GM19468 (cell line): ENCODE measurements around the gene SRRT.
"Not testable (repeated sequence)": the region's sequence is repeated elsewhere in the genome, so short reads cannot be mapped to it uniquely, and the experiment has no call there.

Experiments used
- ATAC-seq: cut with Tn5 transposase; IDR thresholded peaks from one replicate; pipeline ENCODE4 v1.9.1; 2021; ENCODE audit warnings: mild to moderate bottlenecking, moderate library complexity, moderate number of reproducible peaks; ENCODE audit not compliant: unreplicated experiment; ENCODE audit errors: extremely low read depth

Gene SRRT

GRCh38 chr7:100923616-100924015 lies 48.7 kb downstream of the SRRT start:
- ATAC-seq, result not testable (repeated sequence)

DNA sequence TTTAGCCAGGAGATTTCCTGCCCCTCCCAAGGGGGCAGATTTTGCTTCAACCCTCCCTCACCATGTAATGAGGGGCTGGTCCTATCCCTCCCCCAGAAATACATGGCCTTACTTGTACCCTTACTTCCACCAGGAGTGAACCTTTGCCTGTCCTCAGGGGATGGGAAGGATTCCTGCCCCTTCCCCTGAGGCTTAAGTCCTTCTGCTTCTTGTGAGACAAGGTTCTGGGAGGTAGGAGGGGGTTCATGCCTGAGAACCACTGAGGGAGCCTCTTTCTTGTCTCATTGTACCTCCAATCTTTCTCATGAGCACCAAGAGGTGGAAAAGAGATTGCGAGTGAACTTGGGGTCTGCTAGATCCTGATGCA lies 54.9 kb downstream of the SRRT start:
- no peak for ATAC-seq

DNA sequence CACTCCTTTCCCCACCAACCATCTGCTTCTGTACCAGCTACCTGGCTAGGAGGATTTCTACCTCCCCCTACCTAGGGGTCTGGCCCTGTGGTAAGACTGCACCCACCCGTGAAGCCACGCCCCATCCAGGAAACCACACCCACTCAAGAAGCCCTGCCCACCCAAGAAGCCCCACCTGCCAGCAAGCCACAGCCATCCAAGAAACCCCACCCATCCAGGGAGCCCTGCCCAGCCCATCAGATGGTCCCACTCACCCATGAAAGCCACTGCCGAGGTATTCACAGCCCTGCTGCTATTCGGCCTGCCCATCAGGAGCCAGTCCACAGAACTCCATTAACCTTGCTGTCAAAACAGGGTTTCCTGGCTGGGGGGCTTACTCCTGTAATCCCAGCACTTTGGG lies 58.8 kb downstream of the SRRT start:
- no peak for ATAC-seq

DNA sequence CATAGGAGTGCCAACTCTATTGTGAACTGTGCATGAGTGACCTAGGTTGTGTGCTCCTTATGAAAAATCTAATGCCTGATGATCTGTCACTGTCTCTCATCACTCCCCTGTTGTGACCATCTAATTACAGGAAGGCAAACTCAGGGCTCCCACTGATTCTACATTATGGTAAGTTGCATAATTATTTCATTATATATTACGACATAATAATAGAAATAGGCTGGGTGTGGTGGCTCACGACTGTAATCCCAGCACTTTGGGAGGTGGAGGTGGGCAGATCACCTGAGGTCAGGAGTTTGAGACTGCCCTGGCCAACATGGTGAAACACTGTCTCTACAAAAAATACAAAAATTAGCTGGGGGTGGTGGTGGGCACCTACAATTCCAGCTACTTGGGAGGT lies 60.5 kb downstream of the SRRT start:
- ATAC-seq, result not testable (repeated sequence)

DNA sequence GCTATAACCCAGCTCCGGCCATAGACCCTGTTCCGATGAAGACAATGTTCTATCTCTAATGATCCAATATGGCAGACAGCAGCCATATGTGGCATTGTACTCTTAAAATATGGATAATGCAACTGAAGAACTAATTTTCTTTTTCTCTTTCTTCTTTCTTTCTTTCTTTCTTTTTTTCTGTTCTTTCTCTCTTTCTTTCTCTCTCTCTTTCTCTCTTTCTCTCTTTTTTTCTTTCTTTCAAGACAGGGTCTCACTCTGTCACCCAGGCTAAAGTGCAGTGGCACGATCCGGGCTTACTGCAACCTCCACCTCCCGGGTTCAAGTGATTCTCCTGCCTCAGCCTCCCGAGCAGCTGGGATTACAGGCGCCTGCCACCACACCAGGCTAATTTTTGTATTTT lies 61.3 kb downstream of the SRRT start:
- ATAC-seq, result not testable (repeated sequence)
